Tibial artery (tissue), 4 donors: Measurements from ENCODE around the gene DCTN2.
"Not testable (repeated sequence)": the region's sequence is repeated elsewhere in the genome, so short reads cannot be mapped to it uniquely, and the experiment has no call there.

Experiments used
- DNase-seq, 2 donors: peaks; one replicate each; pipeline ENCODE4 v3.0.0-alpha.2; 2019
- H3K27ac ChIP-seq, 2 donors: fragments of 200-600 bp; sonication (generic) in 1 of 2; 1 replicate in 1 of 2; 2 replicates in 1 of 2; pipeline ENCODE4 v1.5.1; 2018 to 2019; ENCODE audit warnings: mild to moderate bottlenecking in 1 of 2
- H3K27me3 ChIP-seq, 2 donors: fragments of 200-600 bp; sonication (generic) in 1 of 2; one replicate each; pipeline versions ENCODE4 v1.5.1 to v1.6.0; 2016 to 2019
- H3K36me3 ChIP-seq, 3 donors: fragments of 200-600 bp; sonication (generic) in 2 of 3; one replicate each; pipeline ENCODE4 v1.5.1; 2016 to 2019; ENCODE audit warnings: mild to moderate bottlenecking in 2 of 3
- H3K4me1 ChIP-seq, 4 donors: fragments of 200-600 bp; sonication (generic) in 2 of 4; 1 replicate in 3 of 4; 2 replicates in 1 of 4; pipeline ENCODE4 v1.5.1; 2016 to 2019
- H3K4me3 ChIP-seq, 2 donors: fragments of 200-600 bp; sonication (generic) in 1 of 2; 1 replicate in 1 of 2; 2 replicates in 1 of 2; pipeline ENCODE4 v1.5.1; 2018 to 2019; ENCODE audit warnings: mild to moderate bottlenecking in 2 of 2
- H3K9me3 ChIP-seq, 3 donors: fragments of 200-600 bp; sonication (generic) in 1 of 3; one replicate each; pipeline ENCODE4 v1.5.1; 2016 to 2019
- intact Hi-C: fragments of 100-400 bp; cut with DNase I; formaldehyde crosslinking; loops from one replicate; pipeline ENCODE4 v1.15.0; 2023; ENCODE audit warnings: low total_unique reads
- TF ChIP-seq, protein P1 (sequence below), 2 experiments: fragments of 200-600 bp in 1 of 2; fragments of 450-650 bp in 1 of 2; IDR thresholded peaks; one replicate each; pipeline ENCODE4 v1.5.1; 2017 to 2019; ENCODE audit warnings: antibody characterized with exemption in 2 of 2, mild to moderate bottlenecking in 1 of 2, moderate library complexity in 1 of 2

Gene DCTN2

DNA sequence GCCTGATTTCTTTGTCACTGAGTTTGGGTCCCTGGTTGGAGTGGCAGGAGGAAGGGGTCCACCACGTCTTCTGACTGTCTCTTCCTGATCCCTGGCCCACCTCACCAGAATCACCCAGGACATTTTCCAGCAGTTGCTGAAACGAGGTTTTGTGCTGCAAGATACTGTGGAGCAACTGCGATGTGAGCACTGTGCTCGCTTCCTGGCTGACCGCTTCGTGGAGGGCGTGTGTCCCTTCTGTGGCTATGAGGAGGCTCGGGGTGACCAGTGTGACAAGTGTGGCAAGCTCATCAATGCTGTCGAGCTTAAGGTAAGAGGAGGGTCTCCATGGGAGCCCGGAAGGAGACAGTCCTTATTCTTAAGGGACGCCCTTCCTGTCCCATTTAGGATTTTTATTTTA, 46.8 kb downstream of the DCTN2 start:
- no peaks in the 10 kb centered on the region for H3K27me3 ChIP-seq
- TF ChIP-seq, protein P1, sequence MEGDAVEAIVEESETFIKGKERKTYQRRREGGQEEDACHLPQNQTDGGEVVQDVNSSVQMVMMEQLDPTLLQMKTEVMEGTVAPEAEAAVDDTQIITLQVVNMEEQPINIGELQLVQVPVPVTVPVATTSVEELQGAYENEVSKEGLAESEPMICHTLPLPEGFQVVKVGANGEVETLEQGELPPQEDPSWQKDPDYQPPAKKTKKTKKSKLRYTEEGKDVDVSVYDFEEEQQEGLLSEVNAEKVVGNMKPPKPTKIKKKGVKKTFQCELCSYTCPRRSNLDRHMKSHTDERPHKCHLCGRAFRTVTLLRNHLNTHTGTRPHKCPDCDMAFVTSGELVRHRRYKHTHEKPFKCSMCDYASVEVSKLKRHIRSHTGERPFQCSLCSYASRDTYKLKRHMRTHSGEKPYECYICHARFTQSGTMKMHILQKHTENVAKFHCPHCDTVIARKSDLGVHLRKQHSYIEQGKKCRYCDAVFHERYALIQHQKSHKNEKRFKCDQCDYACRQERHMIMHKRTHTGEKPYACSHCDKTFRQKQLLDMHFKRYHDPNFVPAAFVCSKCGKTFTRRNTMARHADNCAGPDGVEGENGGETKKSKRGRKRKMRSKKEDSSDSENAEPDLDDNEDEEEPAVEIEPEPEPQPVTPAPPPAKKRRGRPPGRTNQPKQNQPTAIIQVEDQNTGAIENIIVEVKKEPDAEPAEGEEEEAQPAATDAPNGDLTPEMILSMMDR (IDR thresholded peaks at IDR 0.05) = no peak
- H3K36me3 ChIP-seq = peaks cover 70 to 94% (median 85%) of the 10 kb centered on the region in 3 donors
- no peak for DNase-seq
- H3K9me3 ChIP-seq = no peaks in the 10 kb centered on the region
- H3K4me1 ChIP-seq = no peaks in the 10 kb centered on the region
- no peak overlapping the region for H3K4me3 ChIP-seq
- H3K27ac ChIP-seq = no peak overlapping the region
- intact Hi-C loops = no loop called here

DNA sequence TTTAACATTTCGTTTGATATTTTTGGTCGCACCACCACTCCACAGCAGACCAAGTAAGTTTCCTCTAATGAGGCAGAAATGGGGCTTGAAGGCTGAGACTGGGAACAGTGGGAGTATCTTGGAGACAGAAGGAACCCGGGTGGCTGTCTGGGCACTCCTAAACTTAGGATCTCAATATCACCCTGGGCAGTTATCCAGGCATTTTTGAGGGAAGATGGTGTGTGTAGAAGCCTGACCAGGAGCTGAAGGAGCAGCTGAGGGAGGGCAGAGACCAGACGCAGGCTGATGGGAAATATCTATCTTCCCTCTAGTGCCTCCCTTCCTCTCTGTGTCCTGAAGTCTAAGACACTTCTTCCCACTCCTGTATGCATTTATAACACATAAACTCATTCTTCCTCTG, 48.4 kb downstream of the DCTN2 start:
- TF ChIP-seq, protein P1 (IDR thresholded peaks at IDR 0.05) = no peak
- H3K36me3 ChIP-seq = peaks cover 58 to 82% (median 79%) of the 10 kb centered on the region in 3 donors
- no peaks in the 10 kb centered on the region for H3K27me3 ChIP-seq
- intact Hi-C loops = no loop called here
- no peaks in the 10 kb centered on the region for H3K9me3 ChIP-seq
- no peaks in the 10 kb centered on the region for H3K4me1 ChIP-seq
- no peak for DNase-seq
- no peak overlapping the region for H3K27ac ChIP-seq
- H3K4me3 ChIP-seq = no peak overlapping the region

DNA sequence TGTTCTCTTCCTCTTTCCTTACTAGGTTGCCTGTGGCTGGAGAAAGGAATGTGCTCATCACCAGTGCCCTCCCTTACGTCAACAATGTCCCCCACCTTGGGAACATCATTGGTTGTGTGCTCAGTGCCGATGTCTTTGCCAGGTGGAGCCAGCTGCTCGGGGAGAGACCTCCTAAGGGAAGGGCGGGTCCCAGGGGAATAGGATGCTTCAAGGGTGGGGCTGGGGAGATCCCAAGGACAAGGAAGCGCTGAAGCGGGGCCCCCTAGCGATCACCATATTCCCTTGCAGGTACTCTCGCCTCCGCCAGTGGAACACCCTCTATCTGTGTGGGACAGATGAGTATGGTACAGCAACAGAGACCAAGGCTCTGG, 48.9 kb downstream of the DCTN2 start:
- Histone ChIP-seq H3K4me3 (no peak overlapping the region), H3K27me3 (no peaks in the 10 kb centered on the region), H3K36me3 (peaks cover 53 to 78% (median 74%) of the 10 kb centered on the region in 3 donors), H3K27ac (no peak overlapping the region), H3K9me3 (no peaks in the 10 kb centered on the region), H3K4me1 (no peaks in the 10 kb centered on the region)
- TF ChIP-seq, protein P1 (IDR thresholded peaks at IDR 0.05) = no peak
- no peak for DNase-seq
- intact Hi-C loops = no loop called here

DNA sequence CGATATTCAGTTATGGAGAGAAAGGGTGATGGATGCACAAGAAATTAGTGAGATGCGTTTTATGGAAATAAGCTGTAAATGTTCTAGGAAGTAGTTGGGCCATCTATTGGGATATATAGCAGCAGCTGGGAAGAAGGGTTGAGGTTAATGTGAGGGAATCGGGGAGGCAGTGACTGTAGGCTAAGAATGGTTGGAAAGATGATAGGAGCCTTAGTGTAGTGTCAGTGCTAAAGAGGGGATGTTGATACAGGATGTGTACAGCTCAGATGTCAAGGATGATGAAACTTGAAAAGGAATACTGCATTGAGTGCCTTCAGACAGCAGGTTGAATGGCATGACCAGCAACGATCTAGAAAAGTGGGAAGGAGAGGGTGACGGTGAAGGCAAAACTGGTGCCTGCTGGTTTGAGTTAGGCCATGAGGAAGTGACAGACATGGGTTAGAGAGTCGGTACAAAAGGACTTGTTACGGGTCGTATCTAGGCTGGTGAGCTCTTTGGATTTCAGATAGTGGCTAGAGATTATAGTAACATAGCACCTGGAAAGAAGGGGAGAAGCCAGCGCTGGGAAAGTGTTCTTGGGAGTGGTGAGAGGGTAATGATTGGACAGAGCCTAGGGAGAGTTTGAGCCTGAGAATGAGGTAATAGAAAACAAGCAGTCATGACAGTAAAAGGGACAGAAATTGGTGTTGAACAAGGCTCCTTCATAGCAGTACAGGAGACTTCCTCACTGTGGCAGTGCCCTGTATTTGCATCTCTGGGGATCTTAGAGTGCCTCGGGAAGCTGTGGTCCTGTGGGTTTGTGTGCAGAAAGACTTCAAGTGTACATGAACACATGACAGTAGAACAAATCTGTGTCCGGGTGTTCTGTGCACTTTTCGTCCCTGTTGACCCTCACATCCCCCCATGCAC, 49.5 kb downstream of the DCTN2 start:
- Histone ChIP-seq H3K4me3 (no peak overlapping the region), H3K4me1 (no peaks in the 10 kb centered on the region), H3K36me3 (peaks cover 53 to 76% (median 74%) of the 10 kb centered on the region in 3 donors), H3K9me3 (no peaks in the 10 kb centered on the region), H3K27ac (no peak overlapping the region), H3K27me3 (no peaks in the 10 kb centered on the region)
- no peak for DNase-seq
- TF ChIP-seq, protein P1 (IDR thresholded peaks at IDR 0.05) = no peak
- intact Hi-C loops = no loop called here

DNA sequence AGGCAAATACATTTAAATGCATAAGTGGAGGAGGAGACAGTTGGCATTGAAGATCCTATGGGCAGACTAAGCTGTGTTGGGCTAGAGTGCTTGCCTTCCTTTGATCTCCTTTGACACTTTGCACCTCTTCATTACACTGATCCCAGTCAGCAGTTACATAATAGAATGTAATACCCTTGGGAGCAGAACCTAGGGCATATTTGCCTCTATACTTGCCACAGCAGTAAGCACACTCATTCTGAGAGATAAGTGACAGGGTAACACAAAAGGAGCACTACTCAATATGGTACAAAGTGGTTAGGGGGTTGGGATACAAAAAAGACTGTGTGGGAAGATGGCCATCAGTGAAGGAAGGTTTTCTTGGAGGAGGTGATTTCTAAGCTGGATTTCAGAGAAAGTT, 50.2 kb downstream of the DCTN2 start:
- intact Hi-C loops = no loop called here
- Histone ChIP-seq H3K9me3 (no peaks in the 10 kb centered on the region), H3K27me3 (no peaks in the 10 kb centered on the region), H3K4me3 (no peak overlapping the region), H3K27ac (no peak overlapping the region), H3K36me3 (peaks cover 51 to 76% (median 73%) of the 10 kb centered on the region in 3 donors), H3K4me1 (no peaks in the 10 kb centered on the region)
- DNase-seq = no peak
- TF ChIP-seq, protein P1 (IDR thresholded peaks at IDR 0.05) = no peak

DNA sequence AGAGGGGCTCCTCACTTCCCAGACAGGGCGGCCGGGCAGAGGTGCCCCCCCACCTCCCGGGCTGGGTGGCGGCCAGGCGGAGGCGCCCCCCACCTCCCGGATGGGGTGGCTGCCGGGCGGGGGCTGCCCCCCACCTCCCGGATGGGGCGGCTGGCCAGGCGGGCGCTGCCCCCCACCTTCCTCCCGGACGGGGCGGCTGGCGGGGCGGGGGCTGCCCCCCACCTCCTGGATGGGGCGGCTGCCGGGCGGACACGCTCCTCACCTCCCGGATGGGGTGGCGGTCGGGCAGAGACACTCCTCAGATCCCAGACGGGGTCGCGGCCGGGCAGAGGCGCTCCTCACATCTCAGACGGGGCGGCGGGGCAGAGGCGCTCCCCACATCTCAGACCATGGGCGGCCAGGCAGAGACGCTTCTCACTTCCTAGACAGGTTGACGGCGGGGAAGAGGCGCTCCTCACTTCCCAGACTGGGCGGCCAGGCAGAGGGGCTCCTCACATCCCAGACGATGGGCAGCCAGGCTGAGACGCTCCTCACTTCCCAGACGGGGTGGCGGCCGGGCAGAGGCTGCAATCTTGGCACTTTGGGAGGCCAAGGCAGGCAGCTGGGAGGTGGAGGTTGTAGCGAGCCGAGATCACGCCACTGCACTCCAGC, 51.8 kb downstream of the DCTN2 start:
- not testable (repeated sequence) for H3K4me1 ChIP-seq, H3K27me3 ChIP-seq

More for the DNA sequence above, 51.8 kb downstream of the DCTN2 start:
- H3K4me3 ChIP-seq, DNase-seq, intact Hi-C loops, H3K27ac ChIP-seq, H3K9me3 ChIP-seq: not testable (repeated sequence)
- H3K36me3 ChIP-seq = peaks cover 50 to 76% (median 72%) of the 10 kb centered on the region in 3 donors
